Measurements from ENCODE around the gene XYLT1. TPM values are rescaled to one million over a fixed set of nuclear protein-coding genes. Genes with fewer than 3 reads are reported as not detected.

The XYLT1 gene
- total RNA-seq, 1 experiment from 2014 or later: 25.0 TPM

GRCh38 chr16:17444658-17445057 lies 26.1 kb downstream of the XYLT1 start (continued):
- no peak for TF ChIP-seq AR (CRISPR knock-in tag; IDR thresholded peaks at IDR 0.05)
- no peak for TF ChIP-seq TEAD4 (CRISPR knock-in tag; IDR thresholded peaks at IDR 0.05)
- no peak for TF ChIP-seq MLX (CRISPR knock-in tag; IDR thresholded peaks at IDR 0.05)
- no peak for TF ChIP-seq ESRRA (CRISPR knock-in tag; IDR thresholded peaks at IDR 0.05; ENCODE audit: borderline replicate concordance)
- TF ChIP-seq RORB (CRISPR knock-in tag; IDR thresholded peaks at IDR 0.05): no peak
- no peak for TF ChIP-seq ATF3 (CRISPR knock-in tag; conservative IDR thresholded peaks at IDR 0.05)
- TF ChIP-seq USF2 (CRISPR knock-in tag; IDR thresholded peaks at IDR 0.05): no peak

- TF ChIP-seq NR3C1 (CRISPR knock-in tag; conservative IDR thresholded peaks at IDR 0.05; ENCODE audit: low read depth) (no peak), PRRX2 (CRISPR knock-in tag; IDR thresholded peaks at IDR 0.05) (no peak), SMAD3 (CRISPR knock-in tag; IDR thresholded peaks at IDR 0.05; ENCODE audit: borderline replicate concordance) (no peak), FOXK1 (CRISPR knock-in tag; IDR thresholded peaks at IDR 0.05) (no peak), STAT6 (CRISPR knock-in tag; conservative IDR thresholded peaks at IDR 0.05; ENCODE audit: low read depth) (no peak)
- peaks cover 27% of the 10 kb centered on the region for H3K9me3 Mint-ChIP-seq
- no peak overlapping the region for H3K27ac Mint-ChIP-seq
- H3K36me3 Mint-ChIP-seq: peaks cover 25% of the 10 kb centered on the region
- ATAC-seq (no peak), DNase-seq (ENCODE audit: low spot score) (no peak)
- POLR2A ChIA-PET: no interaction called here
- peaks cover 8% of the 10 kb centered on the region for H3K4me1 Mint-ChIP-seq
- H3K4me3 Mint-ChIP-seq: no peak overlapping the region
- H3K27me3 Mint-ChIP-seq (ENCODE audit: low read depth): no peaks in the 10 kb centered on the region
- CTCF ChIA-PET: interaction anchor here (1.0 kb wide), 1 partner anchor 246 kb away, joined by 3 read pairs; no protein-coding TSS in a partner anchor
Observed at GRCh38 chr16:17440131-17440530, 30.6 kb downstream of the XYLT1 start.

- ATAC-seq (no peak), DNase-seq (ENCODE audit: low spot score) (no peak)
- no peaks in the 10 kb centered on the region for H3K27me3 Mint-ChIP-seq (ENCODE audit: low read depth)
- ChIA-PET POLR2A (no interaction called here), CTCF (no interaction called here)
- H3K4me1 Mint-ChIP-seq: peaks cover 13% of the 10 kb centered on the region
- H3K9me3 Mint-ChIP-seq: peaks cover 27% of the 10 kb centered on the region
- H3K4me3 Mint-ChIP-seq: no peak overlapping the region
- H3K27ac Mint-ChIP-seq: no peak overlapping the region
- TF ChIP-seq JUN (CRISPR knock-in tag; IDR thresholded peaks at IDR 0.05) (no peak), ATF1 (CRISPR knock-in tag; IDR thresholded peaks at IDR 0.05) (no peak), E2F4 (CRISPR knock-in tag; IDR thresholded peaks at IDR 0.05; ENCODE audit: borderline replicate concordance, low read depth) (no peak), ZNF263 (CRISPR knock-in tag; IDR thresholded peaks at IDR 0.05; ENCODE audit: low read depth) (no peak), ZNF396 (CRISPR knock-in tag; IDR thresholded peaks at IDR 0.05; ENCODE audit: borderline replicate concordance) (no peak), USF1 (CRISPR knock-in tag; IDR thresholded peaks at IDR 0.05) (no peak), HMGA2 (CRISPR knock-in tag; IDR thresholded peaks at IDR 0.05) (no peak), E2F5 (CRISPR knock-in tag; IDR thresholded peaks at IDR 0.05) (no peak)
- H3K36me3 Mint-ChIP-seq: peaks cover 21% of the 10 kb centered on the region
Observed at GRCh38 chr16:17439580-17439979, 31.2 kb downstream of the XYLT1 start.
